Body of pancreas (tissue), 4 donors: ENCODE data around the gene RFPL4A.
"Not testable (repeated sequence)": the region's sequence is repeated elsewhere in the genome, so short reads cannot be mapped to it uniquely, and the experiment has no call there.

ENCODE experiments used
- POLR2A ChIP-seq, 3 donors: fragments of 450-650 bp; IDR thresholded peaks; one replicate each; pipeline ENCODE4 v1.6.1; 2016; ENCODE audit warnings: antibody characterized with exemption in 3 of 3, mild to moderate bottlenecking in 2 of 3
- TF ChIP-seq, protein P1 (sequence below), 7 experiments: fragments of 450-650 bp in 4 of 7; fragments of 200-600 bp in 3 of 7; sonication (generic) in 3 of 7; IDR thresholded peaks; one replicate each; pipeline ENCODE4 v1.5.1; 2016 to 2019; ENCODE audit warnings: antibody characterized with exemption in 7 of 7

DNA sequence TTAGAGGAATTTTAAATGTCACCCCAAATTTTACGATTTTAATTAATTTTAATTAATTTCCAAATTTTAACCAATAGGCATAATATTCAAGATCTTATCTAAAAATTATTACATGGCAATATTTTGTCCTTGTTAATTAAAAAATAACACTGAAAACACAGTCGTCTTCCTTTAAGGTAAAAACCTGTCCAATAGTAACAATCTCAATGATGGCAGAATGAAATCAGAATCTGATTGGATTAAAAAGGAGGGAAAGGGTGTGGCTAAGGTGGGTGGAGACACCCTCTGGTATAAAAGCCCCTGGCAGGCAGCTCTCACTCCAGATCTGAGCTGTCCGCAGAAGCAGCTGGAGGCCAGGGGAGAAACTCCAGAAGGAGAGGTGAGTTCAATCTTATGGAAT lies at the start of gene RFPL4A:
- TF ChIP-seq, protein P1, sequence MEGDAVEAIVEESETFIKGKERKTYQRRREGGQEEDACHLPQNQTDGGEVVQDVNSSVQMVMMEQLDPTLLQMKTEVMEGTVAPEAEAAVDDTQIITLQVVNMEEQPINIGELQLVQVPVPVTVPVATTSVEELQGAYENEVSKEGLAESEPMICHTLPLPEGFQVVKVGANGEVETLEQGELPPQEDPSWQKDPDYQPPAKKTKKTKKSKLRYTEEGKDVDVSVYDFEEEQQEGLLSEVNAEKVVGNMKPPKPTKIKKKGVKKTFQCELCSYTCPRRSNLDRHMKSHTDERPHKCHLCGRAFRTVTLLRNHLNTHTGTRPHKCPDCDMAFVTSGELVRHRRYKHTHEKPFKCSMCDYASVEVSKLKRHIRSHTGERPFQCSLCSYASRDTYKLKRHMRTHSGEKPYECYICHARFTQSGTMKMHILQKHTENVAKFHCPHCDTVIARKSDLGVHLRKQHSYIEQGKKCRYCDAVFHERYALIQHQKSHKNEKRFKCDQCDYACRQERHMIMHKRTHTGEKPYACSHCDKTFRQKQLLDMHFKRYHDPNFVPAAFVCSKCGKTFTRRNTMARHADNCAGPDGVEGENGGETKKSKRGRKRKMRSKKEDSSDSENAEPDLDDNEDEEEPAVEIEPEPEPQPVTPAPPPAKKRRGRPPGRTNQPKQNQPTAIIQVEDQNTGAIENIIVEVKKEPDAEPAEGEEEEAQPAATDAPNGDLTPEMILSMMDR (IDR thresholded peaks at IDR 0.05), result not testable (repeated sequence)
- TF ChIP-seq POLR2A (IDR thresholded peaks at IDR 0.05), result not testable (repeated sequence)
